Peyer's patch (tissue), 4 donors: ENCODE results near the gene ZGLP1.

Experiments
- POLR2A ChIP-seq, 2 donors: fragments of 450-650 bp; IDR thresholded peaks; one replicate each; pipeline ENCODE4 v1.5.1; 2017; ENCODE audit warnings: antibody characterized with exemption in 2 of 2, mild to moderate bottlenecking in 2 of 2, moderate library complexity in 2 of 2
- TF ChIP-seq, protein P1 (sequence below), 6 experiments: fragments of 450-650 bp in 4 of 6; fragments of 200-600 bp in 2 of 6; sonication (generic) in 1 of 6; IDR thresholded peaks; one replicate each; pipeline ENCODE4 v1.5.1; 2017 to 2019; ENCODE audit warnings: antibody characterized with exemption in 6 of 6, mild to moderate bottlenecking in 3 of 6, moderate library complexity in 1 of 6

DNA sequence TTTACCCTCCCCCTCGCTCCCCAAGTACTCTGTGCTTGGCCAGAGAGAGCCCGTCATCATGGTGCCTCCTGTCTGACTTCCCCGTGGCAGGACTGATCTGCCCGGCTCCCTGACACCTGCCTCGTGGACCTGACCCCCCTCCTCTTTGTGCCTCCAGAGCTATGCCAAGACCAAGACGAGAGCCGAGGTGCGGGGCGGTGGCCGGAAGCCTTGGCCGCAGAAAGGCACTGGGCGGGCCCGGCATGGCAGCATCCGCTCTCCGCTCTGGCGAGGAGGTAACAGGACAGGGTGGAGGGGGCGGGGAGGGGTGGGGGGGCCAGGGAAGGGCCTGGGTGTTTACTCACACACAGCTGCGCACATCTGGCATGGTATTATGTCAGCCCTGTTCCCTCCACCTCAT lies 53.1 kb downstream of the ZGLP1 start:
- TF ChIP-seq, protein P1, sequence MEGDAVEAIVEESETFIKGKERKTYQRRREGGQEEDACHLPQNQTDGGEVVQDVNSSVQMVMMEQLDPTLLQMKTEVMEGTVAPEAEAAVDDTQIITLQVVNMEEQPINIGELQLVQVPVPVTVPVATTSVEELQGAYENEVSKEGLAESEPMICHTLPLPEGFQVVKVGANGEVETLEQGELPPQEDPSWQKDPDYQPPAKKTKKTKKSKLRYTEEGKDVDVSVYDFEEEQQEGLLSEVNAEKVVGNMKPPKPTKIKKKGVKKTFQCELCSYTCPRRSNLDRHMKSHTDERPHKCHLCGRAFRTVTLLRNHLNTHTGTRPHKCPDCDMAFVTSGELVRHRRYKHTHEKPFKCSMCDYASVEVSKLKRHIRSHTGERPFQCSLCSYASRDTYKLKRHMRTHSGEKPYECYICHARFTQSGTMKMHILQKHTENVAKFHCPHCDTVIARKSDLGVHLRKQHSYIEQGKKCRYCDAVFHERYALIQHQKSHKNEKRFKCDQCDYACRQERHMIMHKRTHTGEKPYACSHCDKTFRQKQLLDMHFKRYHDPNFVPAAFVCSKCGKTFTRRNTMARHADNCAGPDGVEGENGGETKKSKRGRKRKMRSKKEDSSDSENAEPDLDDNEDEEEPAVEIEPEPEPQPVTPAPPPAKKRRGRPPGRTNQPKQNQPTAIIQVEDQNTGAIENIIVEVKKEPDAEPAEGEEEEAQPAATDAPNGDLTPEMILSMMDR (IDR thresholded peaks at IDR 0.05) = no peak
- no peak for TF ChIP-seq POLR2A (IDR thresholded peaks at IDR 0.05)
